Measurements from ENCODE around the gene KLF15.

DNA sequence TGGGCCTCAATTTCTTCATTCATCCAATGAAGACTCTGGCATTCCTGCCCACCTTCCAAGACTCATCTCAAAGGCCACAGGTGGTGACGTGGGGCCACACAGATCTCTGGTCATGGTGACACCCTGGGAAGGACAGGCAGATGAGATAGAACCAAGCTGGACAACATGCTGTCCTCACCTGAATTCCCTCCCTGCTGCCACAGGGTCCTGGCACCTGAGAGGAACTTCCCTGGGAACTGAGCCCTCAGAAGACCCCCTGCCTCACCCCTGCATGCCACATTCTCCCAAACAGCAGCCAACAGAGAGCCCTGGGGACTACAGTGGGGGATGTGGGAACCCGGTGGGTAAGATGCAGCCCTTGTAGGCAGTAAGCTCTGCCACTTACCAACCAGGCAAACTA is 10.7 kb downstream of the KLF15 start:
- no peak for TF ChIP-seq CTCF (IDR thresholded peaks at IDR 0.05; ENCODE audit: control extremely low read depth in 1 of 3, insufficient read depth in 1 of 3, low read depth in 1 of 3, low read length in 3 of 3)
- no peak for TF ChIP-seq CHD1 (IDR thresholded peaks at IDR 0.05; ENCODE audit: low read depth, low read length)
- TF ChIP-seq SP2 (IDR thresholded peaks at IDR 0.05; ENCODE audit: low read length) = no peak
- no peak for TF ChIP-seq POLR2AphosphoS5 (IDR thresholded peaks at IDR 0.05; ENCODE audit: low read depth, low read length)
- TF ChIP-seq MAX (IDR thresholded peaks at IDR 0.05) = no peak
- TF ChIP-seq YY1 (IDR thresholded peaks at IDR 0.05; ENCODE audit: low read depth, low read length) = no peak
- TF ChIP-seq SP1 (IDR thresholded peaks at IDR 0.05; ENCODE audit: low read depth, low read length) = no peak
- no peak for TF ChIP-seq CHD2 (IDR thresholded peaks at IDR 0.05; ENCODE audit: low read length)
- no peak for TF ChIP-seq E2F6 (IDR thresholded peaks at IDR 0.05)
- TF ChIP-seq TBP (IDR thresholded peaks at IDR 0.05; ENCODE audit: low read depth, low read length) = no peak
- TF ChIP-seq SP4 (IDR thresholded peaks at IDR 0.05; ENCODE audit: low read length) = no peak
- TF ChIP-seq POLR2A (IDR thresholded peaks at IDR 0.05; ENCODE audit: control extremely low read depth in 1 of 2, low read depth in 2 of 2, low read length in 2 of 2) = no peak
- TF ChIP-seq NRF1 (IDR thresholded peaks at IDR 0.05; ENCODE audit: low read depth, low read length) = no peak

All from H1 (cell line).